ENCODE measurements around the gene EHBP1. TPM values are rescaled to one million over a fixed set of nuclear protein-coding genes. Genes with fewer than 3 reads are reported as not detected.

Gene EHBP1
- total and polyA plus RNA-seq, 8 donors: 10.2 to 142 (median 37.9) TPM

DNA sequence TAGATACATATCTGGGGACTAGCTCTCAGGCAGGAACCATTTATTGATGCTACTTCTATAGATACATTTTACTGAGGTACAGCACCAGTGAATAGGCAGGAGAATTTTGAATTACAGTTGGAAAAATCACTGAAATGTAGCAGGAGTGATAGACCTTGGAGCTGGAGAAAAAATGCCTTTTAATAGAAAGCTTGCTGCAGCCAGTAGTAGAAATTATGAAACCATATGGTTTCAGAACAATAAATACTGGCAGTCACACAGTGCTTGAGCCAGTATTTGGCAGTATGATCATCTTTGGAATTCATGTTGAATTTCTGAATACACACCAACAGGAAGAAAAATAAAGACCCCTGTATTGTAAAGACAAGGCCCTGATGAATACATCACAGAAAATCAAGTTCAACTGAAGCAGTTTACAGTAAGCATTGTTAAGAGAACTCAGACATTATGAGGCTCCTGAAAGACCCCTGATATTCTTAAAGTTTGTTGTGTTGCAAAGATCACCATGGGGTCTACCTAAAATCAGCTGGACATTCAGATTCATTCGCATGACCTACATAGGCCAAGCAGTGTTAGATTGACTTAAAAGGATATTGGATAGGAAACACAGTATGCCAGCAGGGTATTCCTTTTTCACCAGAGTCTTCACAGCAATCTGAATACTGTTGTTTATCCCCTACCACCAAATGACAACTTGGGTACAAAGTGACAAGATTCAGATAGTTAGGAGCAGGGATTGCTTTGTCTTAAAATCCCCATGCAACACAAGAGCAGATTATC is 139.0 kb downstream of the EHBP1 start:
- intact Hi-C loops (cut with DNase I; ENCODE audit: low total_unique reads): no loop called here
- TF ChIP-seq EP300 (IDR thresholded peaks at IDR 0.05) (no peak), POLR2AphosphoS5 (IDR thresholded peaks at IDR 0.05) (no peak), POLR2A (IDR thresholded peaks at IDR 0.05) (no peak), CTCF (IDR thresholded peaks at IDR 0.05) (no peak)
- Histone ChIP-seq H3K4me3 (no peak overlapping the region), H3K36me3 (peaks cover 0 to 31% (median 5%) of the 10 kb centered on the region in 4 donors), H3K4me1 (no peaks in the 10 kb centered on the region), H3K9me3 (peaks cover 0 to 15% (median 6%) of the 10 kb centered on the region in 4 donors), H3K27me3 (no peaks in the 10 kb centered on the region), H3K27ac (no peak overlapping the region)
- WGBS, 5 donors: 85 to 100% (median 97%) methylated on average over 1 of the region's 1 CpG
- DNase-seq: no peak

GRCh38 chr2:62845256-62845655 is 139.7 kb downstream of the EHBP1 start:
- H3K9me3 ChIP-seq: peaks cover 0 to 15% (median 6%) of the 10 kb centered on the region in 4 donors
- intact Hi-C loops (cut with DNase I; ENCODE audit: low total_unique reads): no loop called here
- no peaks in the 10 kb centered on the region for H3K27me3 ChIP-seq
- no peak overlapping the region for H3K27ac ChIP-seq
- H3K4me3 ChIP-seq: no peak overlapping the region
- peaks cover 0 to 35% (median 7%) of the 10 kb centered on the region in 4 donors for H3K36me3 ChIP-seq
- no peak for DNase-seq
- TF ChIP-seq EP300 (IDR thresholded peaks at IDR 0.05) (no peak), POLR2AphosphoS5 (IDR thresholded peaks at IDR 0.05) (no peak), CTCF (IDR thresholded peaks at IDR 0.05) (no peak), POLR2A (IDR thresholded peaks at IDR 0.05) (no peak)
- H3K4me1 ChIP-seq: no peaks in the 10 kb centered on the region

DNA sequence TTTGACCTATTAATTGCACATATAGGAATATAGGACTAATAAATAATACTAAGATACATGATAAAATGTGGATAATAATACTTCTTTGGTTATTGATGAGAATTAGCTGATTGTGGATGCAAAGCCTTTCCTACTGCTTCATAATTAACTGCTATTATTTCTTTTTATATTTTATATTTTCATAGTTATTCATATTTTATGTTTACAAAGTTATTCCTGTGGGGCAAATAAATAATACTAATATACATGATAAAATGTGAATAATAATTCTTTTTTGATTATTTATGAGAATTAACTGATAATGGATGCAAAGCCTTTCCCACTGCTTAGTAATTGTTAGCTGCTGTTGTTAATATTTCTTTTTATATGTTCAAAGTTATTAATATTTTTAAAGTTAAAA is 146.7 kb downstream of the EHBP1 start:
- no peak for DNase-seq
- H3K4me3 ChIP-seq: no peak overlapping the region
- H3K4me1 ChIP-seq: no peaks in the 10 kb centered on the region
- H3K27me3 ChIP-seq: no peaks in the 10 kb centered on the region
- intact Hi-C loops (cut with DNase I; ENCODE audit: low total_unique reads): no loop called here
- TF ChIP-seq POLR2A (IDR thresholded peaks at IDR 0.05) (no peak), POLR2AphosphoS5 (IDR thresholded peaks at IDR 0.05) (no peak), EP300 (IDR thresholded peaks at IDR 0.05) (no peak), CTCF (IDR thresholded peaks at IDR 0.05) (no peak)
- peaks cover 0 to 11% (median 3%) of the 10 kb centered on the region in 4 donors for H3K9me3 ChIP-seq
- no peak overlapping the region for H3K27ac ChIP-seq
- H3K36me3 ChIP-seq: peaks cover 4 to 69% (median 37%) of the 10 kb centered on the region in 4 donors

- no peaks in the 10 kb centered on the region for H3K27me3 ChIP-seq
- H3K9me3 ChIP-seq: peaks cover 0 to 11% (median 3%) of the 10 kb centered on the region in 4 donors
- no peaks in the 10 kb centered on the region for H3K4me1 ChIP-seq
- intact Hi-C loops (cut with DNase I; ENCODE audit: low total_unique reads): no loop called here
- peaks cover 4 to 60% (median 39%) of the 10 kb centered on the region in 4 donors for H3K36me3 ChIP-seq
- WGBS, 5 donors: 90 to 98% (median 96%) methylated on average over 10 to 14 of the region's 14 CpGs
- DNase-seq: no peak
- no peak overlapping the region for H3K27ac ChIP-seq
- no peak overlapping the region for H3K4me3 ChIP-seq
- TF ChIP-seq POLR2A (IDR thresholded peaks at IDR 0.05): no peak
- no peak for TF ChIP-seq CTCF (IDR thresholded peaks at IDR 0.05)
- TF ChIP-seq POLR2AphosphoS5 (IDR thresholded peaks at IDR 0.05): no peak
- no peak for TF ChIP-seq EP300 (IDR thresholded peaks at IDR 0.05)
These were observed 149.3 kb downstream of the EHBP1 start for GRCh38 chr2:62854600-62855514.

Measured in stomach (tissue), 9 donors.